ENCODE measurements around the gene LRRTM4. TPM values are rescaled to one million over a fixed set of nuclear protein-coding genes. Genes with fewer than 3 reads are reported as not detected.
"Not testable (repeated sequence)": the region's sequence is repeated elsewhere in the genome, so short reads cannot be mapped to it uniquely, and the experiment has no call there.

LRRTM4 gene
- total RNA-seq, 1 donor from 2014 or later = 18.1 TPM

- DNase-seq (ENCODE audit: low spot score) (no peak), ATAC-seq (no peak)
- intact Hi-C loops (cut with DNase I) = no loop called here
Observed at GRCh38 chr2:76839826-76840225, 682.4 kb downstream of the LRRTM4 start.

GRCh38 chr2:76829374-76830234, 692.6 kb downstream of the LRRTM4 start:
- no peak for DNase-seq (ENCODE audit: low spot score)
- intact Hi-C loops (cut with DNase I) = no loop called here
- no peak for ATAC-seq

GRCh38 chr2:76826691-76827090, 695.5 kb downstream of the LRRTM4 start:
- intact Hi-C loops (cut with DNase I) = no loop called here
- DNase-seq (ENCODE audit: low spot score) = no peak
- ATAC-seq = no peak

GRCh38 chr2:76825140-76825970, 696.8 kb downstream of the LRRTM4 start:
- ATAC-seq = no peak
- no peak for DNase-seq (ENCODE audit: low spot score)
- intact Hi-C loops (cut with DNase I) = no loop called here

- DNase-seq (ENCODE audit: low spot score) = no peak
- no peak for ATAC-seq
- intact Hi-C loops (cut with DNase I) = no loop called here
Observed at GRCh38 chr2:76821731-76822130, 700.4 kb downstream of the LRRTM4 start.

- ATAC-seq (no peak), DNase-seq (ENCODE audit: low spot score) (no peak)
- intact Hi-C loops (cut with DNase I) = no loop called here
Observed at GRCh38 chr2:76813084-76813483, 709.1 kb downstream of the LRRTM4 start.

GRCh38 chr2:76812156-76812555, 710.0 kb downstream of the LRRTM4 start:
- intact Hi-C loops (cut with DNase I) = no loop called here
- DNase-seq (ENCODE audit: low spot score) (no peak), ATAC-seq (no peak)

GRCh38 chr2:76809136-76809535, 713.0 kb downstream of the LRRTM4 start:
- intact Hi-C loops (cut with DNase I) = no loop called here
- DNase-seq (ENCODE audit: low spot score) (no peak), ATAC-seq (no peak)

GRCh38 chr2:76808732-76809131, 713.4 kb downstream of the LRRTM4 start:
- no peak for DNase-seq (ENCODE audit: low spot score)
- intact Hi-C loops (cut with DNase I) = no loop called here
- ATAC-seq = no peak

GRCh38 chr2:76793647-76794334, 728.4 kb downstream of the LRRTM4 start:
- DNase-seq (ENCODE audit: low spot score) (no peak), ATAC-seq (no peak)
- intact Hi-C loops (cut with DNase I) = no loop called here

- ATAC-seq; intact Hi-C loops (cut with DNase I); DNase-seq (ENCODE audit: low spot score): not testable (repeated sequence)
Observed at GRCh38 chr2:76781313-76781712, 740.9 kb downstream of the LRRTM4 start.

- no peak for ATAC-seq
- no peak for DNase-seq (ENCODE audit: low spot score)
- intact Hi-C loops (cut with DNase I) = no loop called here
Observed at GRCh38 chr2:76763276-76763675, 758.9 kb downstream of the LRRTM4 start.

GRCh38 chr2:76760367-76760704, 761.8 kb downstream of the LRRTM4 start:
- ATAC-seq (no peak), DNase-seq (ENCODE audit: low spot score) (no peak)
- intact Hi-C loops (cut with DNase I) = no loop called here

GRCh38 chr2:76759634-76760366, 762.4 kb downstream of the LRRTM4 start:
- intact Hi-C loops (cut with DNase I) = no loop called here
- no peak for ATAC-seq

GRCh38 chr2:76752506-76752905, 769.7 kb downstream of the LRRTM4 start:
- ATAC-seq (no peak), DNase-seq (ENCODE audit: low spot score) (no peak)
- intact Hi-C loops (cut with DNase I) = no loop called here

More at GRCh38 chr2:76759634-76760366, 762.4 kb downstream of the LRRTM4 start:
- no peak for DNase-seq (ENCODE audit: low spot score)

GRCh38 chr2:76749858-76750257, 772.3 kb downstream of the LRRTM4 start:
- ATAC-seq = no peak
- no peak for DNase-seq (ENCODE audit: low spot score)
- intact Hi-C loops (cut with DNase I) = no loop called here

- intact Hi-C loops (cut with DNase I) = no loop called here
- no peak for ATAC-seq
Observed at GRCh38 chr2:76748581-76749296, 773.4 kb downstream of the LRRTM4 start.

GRCh38 chr2:76745605-76746004, 776.6 kb downstream of the LRRTM4 start:
- ATAC-seq = no peak
- DNase-seq (ENCODE audit: low spot score) = no peak
- intact Hi-C loops (cut with DNase I) = no loop called here

More at GRCh38 chr2:76748581-76749296, 773.4 kb downstream of the LRRTM4 start:
- DNase-seq (ENCODE audit: low spot score) = no peak

Measured in sciatic nerve (tissue), 2 donors.